Chondrocyte (in vitro differentiated cells): ENCODE measurements around the gene CSNK1G1. TPM values are rescaled to one million over a fixed set of nuclear protein-coding genes. Genes with fewer than 3 reads are reported as not detected.
A peak's percentile ranks its signal among the peaks of the same experiment; 100 is the strongest.
"Not testable (repeated sequence)": the region's sequence is repeated elsewhere in the genome, so short reads cannot be mapped to it uniquely, and the experiment has no call there.

Source experiments
- DNase-seq: peaks from one replicate; pipeline ENCODE4 v3.0.0; 2021; ENCODE audit warnings: mixed read lengths, low spot score
- H3K27ac Mint-ChIP-seq: one replicate; pipeline ENCODE4 v1.8.0; 2021; ENCODE audit warnings: mild to moderate bottlenecking, moderate library complexity, mixed read lengths; ENCODE audit not compliant: unreplicated experiment
- H3K27me3 Mint-ChIP-seq: 2 replicates; pipeline ENCODE4 v1.8.0; 2021; ENCODE audit warnings: low read depth, mixed read lengths
- H3K36me3 Mint-ChIP-seq: 2 replicates; pipeline ENCODE4 v1.8.0; 2021; ENCODE audit warnings: low read depth, mixed read lengths
- H3K4me1 Mint-ChIP-seq: 2 replicates; pipeline ENCODE4 v1.8.0; 2021; ENCODE audit warnings: low read depth, mild to moderate bottlenecking, mixed read lengths
- H3K4me3 Mint-ChIP-seq: one replicate; pipeline ENCODE4 v1.8.0; 2021; ENCODE audit warnings: mild to moderate bottlenecking, moderate library complexity, mixed read lengths; ENCODE audit not compliant: unreplicated experiment
- H3K9me3 Mint-ChIP-seq: 2 replicates; pipeline ENCODE4 v1.8.0; 2021; ENCODE audit warnings: low read depth, mixed read lengths
- total RNA-seq: library from RNA; stranded (reverse); gene quantifications from 3 replicates; pipeline ENCODE4 v1.2.1, GENCODE V29; 2021
- TF ChIP-seq, protein P1 (sequence below): fragments of 200-600 bp; sonication (generic); IDR thresholded peaks from 2 replicates; pipeline ENCODE4 v1.5.0; 2021; ENCODE audit warnings: antibody characterized with exemption, mild to moderate bottlenecking, moderate library complexity

CSNK1G1 gene
- total RNA-seq, 1 donor from 2014 or later, result 20.1 TPM

DNA sequence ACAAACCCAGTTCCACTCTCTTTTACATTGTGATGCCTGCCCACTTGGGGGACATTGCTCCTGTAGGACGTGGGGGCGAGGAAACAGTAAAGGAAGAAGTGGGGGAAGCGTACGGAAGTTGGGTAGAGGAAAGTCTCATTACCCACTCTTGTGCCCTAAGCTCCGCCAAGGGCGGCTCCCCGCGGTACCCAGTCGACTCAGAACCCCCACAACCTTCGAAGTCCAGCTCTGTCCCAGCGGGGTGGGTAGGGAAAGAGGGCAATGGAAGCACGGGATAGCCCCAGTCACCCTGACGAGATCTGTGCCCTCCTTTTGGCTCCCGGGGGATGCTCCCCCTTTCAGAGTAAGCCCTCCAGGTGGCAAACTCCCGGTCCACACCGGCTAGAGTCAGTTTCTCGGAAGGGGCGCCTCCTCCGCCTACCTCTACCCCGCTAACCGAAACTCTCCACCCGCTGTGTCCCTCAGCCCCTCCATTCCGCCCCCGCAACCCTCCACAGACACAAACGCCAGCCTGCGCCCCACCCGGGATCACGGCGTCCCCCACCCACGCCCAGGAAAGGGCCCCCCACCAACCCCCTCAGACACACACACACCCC, 527 bp downstream of the CSNK1G1 start:
- H3K4me3 Mint-ChIP-seq, result peak overlapping the region; percentile 91
- H3K36me3 Mint-ChIP-seq, result no peaks in the 10 kb centered on the region
- TF ChIP-seq, protein P1, sequence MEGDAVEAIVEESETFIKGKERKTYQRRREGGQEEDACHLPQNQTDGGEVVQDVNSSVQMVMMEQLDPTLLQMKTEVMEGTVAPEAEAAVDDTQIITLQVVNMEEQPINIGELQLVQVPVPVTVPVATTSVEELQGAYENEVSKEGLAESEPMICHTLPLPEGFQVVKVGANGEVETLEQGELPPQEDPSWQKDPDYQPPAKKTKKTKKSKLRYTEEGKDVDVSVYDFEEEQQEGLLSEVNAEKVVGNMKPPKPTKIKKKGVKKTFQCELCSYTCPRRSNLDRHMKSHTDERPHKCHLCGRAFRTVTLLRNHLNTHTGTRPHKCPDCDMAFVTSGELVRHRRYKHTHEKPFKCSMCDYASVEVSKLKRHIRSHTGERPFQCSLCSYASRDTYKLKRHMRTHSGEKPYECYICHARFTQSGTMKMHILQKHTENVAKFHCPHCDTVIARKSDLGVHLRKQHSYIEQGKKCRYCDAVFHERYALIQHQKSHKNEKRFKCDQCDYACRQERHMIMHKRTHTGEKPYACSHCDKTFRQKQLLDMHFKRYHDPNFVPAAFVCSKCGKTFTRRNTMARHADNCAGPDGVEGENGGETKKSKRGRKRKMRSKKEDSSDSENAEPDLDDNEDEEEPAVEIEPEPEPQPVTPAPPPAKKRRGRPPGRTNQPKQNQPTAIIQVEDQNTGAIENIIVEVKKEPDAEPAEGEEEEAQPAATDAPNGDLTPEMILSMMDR, result peak; percentile 19
- peak overlapping the region; percentile 99 for H3K27ac Mint-ChIP-seq
- no peak for DNase-seq
- no peaks in the 10 kb centered on the region for H3K9me3 Mint-ChIP-seq
- peaks cover 24% of the 10 kb centered on the region for H3K4me1 Mint-ChIP-seq
- no peaks in the 10 kb centered on the region for H3K27me3 Mint-ChIP-seq

GRCh38 chr15:64354688-64355344, 1.2 kb downstream of the CSNK1G1 start:
- Mint-ChIP-seq H3K9me3 (no peaks in the 10 kb centered on the region), H3K27ac (peak overlapping the region; percentile 99), H3K4me1 (peaks cover 26% of the 10 kb centered on the region), H3K4me3 (peak overlapping the region; percentile 91), H3K27me3 (no peaks in the 10 kb centered on the region), H3K36me3 (no peaks in the 10 kb centered on the region)
- TF ChIP-seq, protein P1, result no peak
- DNase-seq, result no peak

GRCh38 chr15:64351265-64351664, 4.7 kb downstream of the CSNK1G1 start:
- H3K36me3 Mint-ChIP-seq, result peaks cover 5% of the 10 kb centered on the region
- peaks cover 25% of the 10 kb centered on the region for H3K4me1 Mint-ChIP-seq
- no peaks in the 10 kb centered on the region for H3K27me3 Mint-ChIP-seq
- DNase-seq, result no peak
- peak overlapping the region; percentile 66 for H3K27ac Mint-ChIP-seq
- TF ChIP-seq, protein P1, result no peak
- no peak overlapping the region for H3K4me3 Mint-ChIP-seq
- no peaks in the 10 kb centered on the region for H3K9me3 Mint-ChIP-seq

GRCh38 chr15:64349375-64349774, 6.6 kb downstream of the CSNK1G1 start:
- Mint-ChIP-seq H3K4me1 (peaks cover 27% of the 10 kb centered on the region), H3K4me3 (no peak overlapping the region), H3K9me3 (no peaks in the 10 kb centered on the region), H3K36me3 (peaks cover 5% of the 10 kb centered on the region), H3K27ac (no peak overlapping the region), H3K27me3 (no peaks in the 10 kb centered on the region)
- TF ChIP-seq, protein P1, result no peak
- no peak for DNase-seq

- TF ChIP-seq, protein P1, result no peak
- Mint-ChIP-seq H3K4me1 (peaks cover 33% of the 10 kb centered on the region), H3K36me3 (peaks cover 5% of the 10 kb centered on the region), H3K27me3 (no peaks in the 10 kb centered on the region), H3K4me3 (no peak overlapping the region), H3K9me3 (no peaks in the 10 kb centered on the region), H3K27ac (no peak overlapping the region)
- DNase-seq, result no peak
Measured at GRCh38 chr15:64348455-64348854, 7.5 kb downstream of the CSNK1G1 start.

DNA sequence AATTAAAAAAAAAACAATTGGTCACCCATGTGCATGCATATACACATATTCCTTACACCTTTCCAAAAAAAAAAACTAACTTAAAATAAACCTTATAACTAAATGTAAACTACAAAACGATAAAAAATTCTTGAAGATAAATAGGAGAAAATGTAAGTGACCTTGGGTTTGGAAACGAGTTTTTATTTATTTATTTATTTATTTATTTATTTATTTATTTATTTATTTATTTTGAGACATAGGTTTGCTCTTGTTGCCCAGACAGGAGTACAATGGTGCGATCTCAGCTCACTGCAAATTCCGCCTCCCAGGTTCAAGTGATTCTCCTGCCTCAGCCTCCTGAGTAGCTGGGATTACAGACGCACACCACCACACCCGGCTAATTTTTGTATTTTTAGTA, 9.7 kb downstream of the CSNK1G1 start:
- H3K27ac Mint-ChIP-seq, H3K36me3 Mint-ChIP-seq, H3K4me3 Mint-ChIP-seq, H3K27me3 Mint-ChIP-seq, H3K9me3 Mint-ChIP-seq, DNase-seq: not testable (repeated sequence)
- peaks cover 41% of the 10 kb centered on the region for H3K4me1 Mint-ChIP-seq
